Activated CD8-positive, alpha-beta T cell treated with anti-CD3 and anti-CD28 coated beads for 36 hours (primary cell): ENCODE measurements around the gene KLHL12. TPM values are rescaled to one million over a fixed set of nuclear protein-coding genes. Genes with fewer than 3 reads are reported as not detected.
A peak's percentile ranks its signal among the peaks of the same experiment; 100 is the strongest.
"Not testable (repeated sequence)": the region's sequence is repeated elsewhere in the genome, so short reads cannot be mapped to it uniquely, and the experiment has no call there.

Experiments used
- ATAC-seq: fragments of 200-7000 bp; cut with Tn5 transposase; one replicate; pipeline ENCODE4 v1.10.0; 2021; ENCODE audit warnings: mild to moderate bottlenecking, moderate library complexity
- CTCF ChIA-PET: fragments of 350-600 bp; sonication (Branson Sonifier 250); formaldehyde crosslinking; loops from one replicate; lab custom pipeline; 2021; ENCODE audit warnings: antibody characterized with exemption; lab: Charles Lee
- POLR2A ChIA-PET: fragments of 350-600 bp; sonication (Branson Sonifier 250); formaldehyde crosslinking; loops from one replicate; lab custom pipeline; 2021; ENCODE audit warnings: antibody characterized with exemption; lab: Charles Lee
- DNase-seq: peaks from one replicate; pipeline ENCODE4 v3.0.0-alpha.2; 2020
- H3K27ac Mint-ChIP-seq: one replicate; pipeline ENCODE4 v1.8.0; 2021; ENCODE audit warnings: mild to moderate bottlenecking, mixed read lengths
- H3K27me3 Mint-ChIP-seq: one replicate; pipeline ENCODE4 v1.8.0; 2021; ENCODE audit warnings: mixed read lengths
- H3K36me3 Mint-ChIP-seq: one replicate; pipeline ENCODE4 v1.8.0; 2021; ENCODE audit warnings: low read depth, mixed read lengths
- H3K4me1 Mint-ChIP-seq: one replicate; pipeline ENCODE4 v1.8.0; 2021; ENCODE audit warnings: low read depth, mixed read lengths
- H3K4me3 Mint-ChIP-seq: one replicate; pipeline ENCODE4 v1.8.0; 2021; ENCODE audit warnings: mild to moderate bottlenecking, moderate library complexity, mixed read lengths
- H3K9me3 Mint-ChIP-seq: one replicate; pipeline ENCODE4 v1.8.0; 2021; ENCODE audit warnings: mixed read lengths
- CTCF ChIP-seq: fragments of 200-600 bp; IDR thresholded peaks from one replicate; pipeline ENCODE4 v1.8.0; 2022; ENCODE audit warnings: antibody characterized with exemption, mild to moderate bottlenecking
- intact Hi-C: fragments of 100-400 bp; cut with micrococcal nuclease; formaldehyde crosslinking; loops from one replicate; pipeline ENCODE4 v1.10.0; 2022
- total RNA-seq, 2 experiments: library from RNA; stranded (reverse); gene quantifications; one replicate each; pipeline ENCODE4 v1.2.3, GENCODE V29; 2021

Gene KLHL12
- total RNA-seq, 2 experiments from 2014 or later: 38.0 to 43.7 TPM

DNA sequence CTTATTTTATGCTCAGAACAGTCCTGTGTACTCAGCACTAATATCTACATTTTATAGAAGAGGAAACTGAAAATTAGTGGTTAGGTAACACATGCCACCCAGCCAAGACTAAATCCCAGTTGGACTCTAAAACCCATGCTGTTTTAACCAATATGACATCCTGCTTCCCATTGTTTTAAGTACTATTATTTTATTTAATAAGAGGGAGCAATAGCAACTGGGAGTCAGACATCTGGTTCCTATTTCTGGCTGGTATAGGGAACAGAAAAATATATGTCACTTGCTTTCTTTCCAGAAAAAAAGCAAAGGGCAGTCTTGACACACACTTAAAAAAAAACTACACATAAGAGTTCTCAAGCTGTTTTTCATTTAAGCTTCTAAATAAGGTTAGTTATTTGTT, 11.9 kb downstream of the KLHL12 start:
- POLR2A ChIA-PET: interaction anchor here (0.8 to 0.9 kb wide), 2 partner anchors 92 to 99 kb away, joined by 3 read pairs; partner anchors contain the start of gene TMEM183A
- intact Hi-C loops: no loop called here
- Mint-ChIP-seq H3K4me1 (peaks cover 6% of the 10 kb centered on the region), H3K36me3 (peaks cover 30% of the 10 kb centered on the region), H3K4me3 (no peak overlapping the region), H3K9me3 (no peaks in the 10 kb centered on the region), H3K27me3 (no peaks in the 10 kb centered on the region), H3K27ac (no peak overlapping the region)
- DNase-seq (no peak), ATAC-seq (no peak)
- no peak for TF ChIP-seq CTCF
- CTCF ChIA-PET: interaction anchor here (0.5 to 0.9 kb wide), 3 partner anchors 53 to 352 kb away, joined by 3 read pairs; no protein-coding TSS in a partner anchor

- H3K9me3 Mint-ChIP-seq, H3K4me3 Mint-ChIP-seq, H3K27me3 Mint-ChIP-seq, H3K4me1 Mint-ChIP-seq, intact Hi-C loops, ATAC-seq, H3K27ac Mint-ChIP-seq: not testable (repeated sequence)
- H3K36me3 Mint-ChIP-seq: peaks cover 21% of the 10 kb centered on the region
- CTCF ChIA-PET: interaction anchor here (0.8 to 1.5 kb wide), 2 partner anchors 16 to 87 kb away, joined by 3 to 4 read pairs; no protein-coding TSS in a partner anchor
- POLR2A ChIA-PET: interaction anchor here (0.8 kb wide), 1 partner anchor 12 kb away, joined by 3 read pairs; no protein-coding TSS in a partner anchor
- peak; percentile 24 for DNase-seq
These were observed 14.6 kb downstream of the KLHL12 start for GRCh38 chr1:202912476-202912875.

DNA sequence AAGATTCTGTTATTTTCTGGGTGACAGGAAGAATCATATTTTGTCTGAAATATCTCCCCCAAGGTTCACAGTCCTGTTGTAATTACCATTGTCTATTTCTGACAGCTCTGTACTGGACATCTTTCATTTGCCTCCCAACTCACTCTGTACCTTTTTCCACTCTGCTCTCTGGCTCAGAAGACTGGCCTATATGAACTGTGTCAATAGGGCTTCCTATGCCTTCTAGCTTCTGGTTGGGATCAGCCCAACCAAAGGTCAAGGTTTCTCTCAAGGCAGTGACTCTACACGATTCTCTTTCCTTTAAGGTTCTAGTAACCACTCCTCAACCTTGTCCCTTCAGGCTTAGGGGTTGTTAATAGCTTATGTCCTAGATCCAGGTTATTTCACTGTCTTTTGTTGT, 17.5 kb downstream of the KLHL12 start:
- H3K4me3 Mint-ChIP-seq: no peak overlapping the region
- CTCF ChIA-PET: interaction anchor here (0.7 kb wide), 1 partner anchor 19 kb away, joined by 3 read pairs; no protein-coding TSS in a partner anchor

GRCh38 chr1:202908998-202909397, 18.0 kb downstream of the KLHL12 start:
- H3K4me1 Mint-ChIP-seq: peaks cover 6% of the 10 kb centered on the region
- no peak for TF ChIP-seq CTCF
- H3K9me3 Mint-ChIP-seq: no peaks in the 10 kb centered on the region
- no peak overlapping the region for H3K27ac Mint-ChIP-seq
- ATAC-seq (no peak), DNase-seq (no peak)
- intact Hi-C loops: no loop called here
- H3K4me3 Mint-ChIP-seq: no peak overlapping the region
- POLR2A ChIA-PET: no interaction called here
- peaks cover 21% of the 10 kb centered on the region for H3K36me3 Mint-ChIP-seq
- CTCF ChIA-PET: no interaction called here
- H3K27me3 Mint-ChIP-seq: no peaks in the 10 kb centered on the region

More for the DNA sequence above, 17.5 kb downstream of the KLHL12 start:
- Mint-ChIP-seq H3K36me3 (peaks cover 21% of the 10 kb centered on the region), H3K27me3 (no peaks in the 10 kb centered on the region), H3K4me1 (peaks cover 6% of the 10 kb centered on the region), H3K27ac (no peak overlapping the region), H3K9me3 (no peaks in the 10 kb centered on the region)
- ATAC-seq (no peak), DNase-seq (no peak)
- POLR2A ChIA-PET: no interaction called here
- no peak for TF ChIP-seq CTCF
- intact Hi-C loops: no loop called here

- ATAC-seq: no peak
These were observed 21.7 kb downstream of the KLHL12 start for GRCh38 chr1:202905331-202905730.

DNA sequence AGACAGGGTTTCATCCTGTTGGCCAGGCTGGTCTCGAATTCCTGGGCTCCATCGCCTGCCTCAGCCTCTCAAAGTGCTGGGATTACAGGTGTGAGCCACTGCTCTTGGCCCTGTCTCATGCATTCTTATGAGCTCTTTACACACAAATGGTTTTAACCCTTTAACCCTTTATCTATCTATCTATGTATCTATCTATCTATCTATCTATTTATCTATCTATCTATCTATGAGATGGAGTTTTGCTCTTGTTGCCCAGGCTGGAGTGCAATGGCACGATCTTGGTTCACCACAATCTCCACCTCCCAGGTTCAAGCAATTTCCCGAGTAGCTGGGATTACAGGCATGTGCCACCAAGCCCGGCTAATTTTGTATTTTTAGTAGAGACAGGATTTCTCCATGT, 23.2 kb downstream of the KLHL12 start:
- H3K27ac Mint-ChIP-seq, DNase-seq, ATAC-seq, intact Hi-C loops, POLR2A ChIA-PET, H3K27me3 Mint-ChIP-seq, H3K4me3 Mint-ChIP-seq, H3K9me3 Mint-ChIP-seq, H3K4me1 Mint-ChIP-seq: not testable (repeated sequence)
- CTCF ChIA-PET: interaction anchor here (0.6 kb wide), 1 partner anchor 95 kb away, joined by 3 read pairs; no protein-coding TSS in a partner anchor
- peaks cover 18% of the 10 kb centered on the region for H3K36me3 Mint-ChIP-seq

More at GRCh38 chr1:202905331-202905730, 21.7 kb downstream of the KLHL12 start:
- H3K27me3 Mint-ChIP-seq: no peaks in the 10 kb centered on the region
- peaks cover 15% of the 10 kb centered on the region for H3K36me3 Mint-ChIP-seq
- intact Hi-C loops: no loop called here
- H3K9me3 Mint-ChIP-seq: no peaks in the 10 kb centered on the region
- no peaks in the 10 kb centered on the region for H3K4me1 Mint-ChIP-seq
- ChIA-PET POLR2A (interaction anchor here (0.6 kb wide), 1 partner anchor 14 kb away, joined by 3 read pairs; no protein-coding TSS in a partner anchor), CTCF (no interaction called here)
- no peak for TF ChIP-seq CTCF
- H3K27ac Mint-ChIP-seq: no peak overlapping the region
- no peak overlapping the region for H3K4me3 Mint-ChIP-seq
- no peak for DNase-seq
